ENCODE data around the gene PTPRN2. TPM values are rescaled to one million over a fixed set of nuclear protein-coding genes. Genes with fewer than 3 reads are reported as not detected.

The PTPRN2 gene
- polyA plus RNA-seq, 4 donors = 7.4 to 9.6 (median 8.8) TPM

DNA sequence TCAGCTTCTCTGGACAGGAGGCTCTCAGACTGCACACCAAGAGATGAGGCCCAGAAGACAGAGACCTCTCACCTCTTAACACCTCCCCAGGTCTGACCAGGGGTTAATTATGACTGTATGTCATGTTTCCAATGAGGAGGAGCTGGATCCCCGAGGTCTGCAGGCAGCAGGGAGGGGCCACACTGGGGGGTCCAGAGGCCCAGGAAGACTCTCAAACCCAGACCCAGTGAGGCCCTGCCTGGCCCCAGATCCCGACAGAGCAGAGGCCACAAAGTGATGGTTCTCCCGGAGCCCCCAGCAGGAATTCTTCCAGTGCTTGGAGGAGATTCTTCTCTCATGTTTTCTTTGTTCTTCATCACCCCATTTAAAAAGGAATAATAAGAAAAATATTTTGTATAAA, 28.8 kb downstream of the PTPRN2 start:
- DNase-seq (ENCODE audit: low read depth in 4 of 4, low spot score in 3 of 4) = no peak

DNA sequence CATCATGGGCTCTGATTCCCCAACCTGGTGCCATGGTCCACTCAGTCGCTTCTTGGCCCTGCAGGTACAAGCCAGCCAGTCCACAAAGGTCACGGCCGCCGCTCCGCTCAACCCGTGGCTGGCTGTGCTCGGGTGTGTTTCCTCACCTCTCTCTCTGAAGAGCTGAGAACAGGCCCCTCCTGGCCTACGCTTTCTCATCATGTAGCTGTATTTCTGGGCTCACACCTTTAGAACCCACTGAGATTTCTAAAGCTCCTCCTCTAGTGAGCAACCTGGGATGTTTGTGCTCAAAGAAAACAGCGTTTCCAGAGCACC, 30.2 kb downstream of the PTPRN2 start:
- DNase-seq (ENCODE audit: low read depth in 4 of 4, low spot score in 3 of 4) = no peak

DNA sequence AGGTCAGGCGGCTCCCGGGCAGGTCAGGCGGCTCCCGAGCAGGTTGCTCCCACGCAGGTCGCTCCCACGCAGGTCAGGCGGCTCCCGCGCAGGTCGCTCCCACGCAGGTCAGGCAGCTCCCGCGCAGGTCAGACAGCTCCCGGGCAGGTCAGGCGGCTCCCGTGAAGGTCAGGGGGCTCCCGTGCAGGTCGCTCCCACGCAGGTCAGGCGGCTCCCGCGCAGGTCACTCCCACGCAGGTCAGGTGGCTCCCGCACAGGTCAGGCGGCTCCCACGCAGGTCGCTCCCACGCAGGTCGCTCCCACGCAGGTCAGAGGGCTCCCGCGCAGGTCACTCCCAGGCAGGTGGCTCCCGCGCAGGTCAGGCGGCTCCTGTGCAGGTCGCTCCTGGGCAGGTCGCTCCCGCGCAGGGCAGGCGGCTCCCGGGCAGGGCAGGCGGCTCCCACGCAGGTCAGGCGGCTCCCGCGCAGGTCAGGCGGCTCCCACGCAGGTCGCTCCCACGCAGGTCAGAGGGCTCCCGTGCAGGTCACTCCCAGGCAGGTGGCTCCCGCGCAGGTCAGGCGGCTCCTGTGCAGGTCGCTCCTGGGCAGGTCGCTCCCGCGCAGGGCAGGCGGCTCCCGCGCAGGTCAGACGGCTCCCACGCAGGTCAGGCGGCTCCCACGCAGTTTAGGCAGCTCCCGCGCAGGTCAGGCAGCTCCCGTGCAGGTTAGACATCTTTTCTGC, 30.7 kb downstream of the PTPRN2 start:
- DNase-seq (ENCODE audit: low read depth in 4 of 4, low spot score in 3 of 4) = no peak

DNA sequence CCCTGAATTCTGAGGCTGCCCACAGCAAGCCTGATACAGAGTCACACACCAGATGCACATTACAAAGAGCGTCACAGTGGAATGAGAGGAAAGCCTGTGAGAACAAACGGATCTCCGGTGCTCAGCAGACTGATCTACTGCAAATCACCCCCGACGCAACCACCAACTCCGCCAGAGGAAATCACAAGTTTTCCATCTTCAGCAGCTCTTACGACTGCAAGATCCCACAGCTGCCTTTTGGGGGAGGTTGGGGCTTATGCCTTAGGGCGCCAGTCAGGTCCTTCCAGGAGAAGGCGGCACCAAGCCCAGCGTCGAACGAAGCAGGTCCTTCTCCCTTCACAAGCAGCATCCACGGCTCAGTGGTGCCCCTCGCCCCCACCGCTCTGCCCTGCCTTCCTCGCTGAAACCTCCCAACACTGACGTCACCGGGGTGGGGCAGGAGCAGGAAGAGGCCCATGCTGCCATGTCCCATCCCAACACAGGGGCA, 32.5 kb downstream of the PTPRN2 start:
- DNase-seq (ENCODE audit: low read depth in 4 of 4, low spot score in 3 of 4) = no peak

DNA sequence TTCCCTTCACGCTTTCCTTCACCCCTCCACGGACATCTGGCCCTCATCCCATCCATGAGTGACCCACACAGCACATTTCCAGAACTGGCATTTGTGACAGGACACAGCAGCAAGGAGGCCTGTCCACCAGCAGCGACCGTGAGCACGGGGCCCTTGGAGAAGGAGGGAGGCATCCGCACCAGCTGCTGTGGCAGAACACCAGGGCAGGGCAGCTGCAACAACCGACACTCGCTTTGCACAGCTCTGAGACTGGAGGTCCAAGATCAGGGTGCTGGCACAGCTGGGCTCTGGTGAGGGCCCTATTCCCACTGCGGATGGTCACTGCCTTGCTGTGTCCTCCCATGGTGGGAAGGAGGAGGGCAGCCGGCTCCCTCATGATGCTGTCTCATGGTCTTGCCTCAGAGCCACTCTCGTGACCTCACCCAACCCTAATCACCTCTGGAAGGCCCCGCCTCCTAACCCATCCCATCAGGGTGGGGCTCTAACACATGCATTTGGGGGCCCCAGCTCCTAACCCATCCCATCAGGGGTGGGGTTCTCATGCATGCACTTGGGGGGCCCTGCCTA, 36.7 kb downstream of the PTPRN2 start:
- DNase-seq (ENCODE audit: low read depth in 4 of 4, low spot score in 3 of 4) = no peak

DNA sequence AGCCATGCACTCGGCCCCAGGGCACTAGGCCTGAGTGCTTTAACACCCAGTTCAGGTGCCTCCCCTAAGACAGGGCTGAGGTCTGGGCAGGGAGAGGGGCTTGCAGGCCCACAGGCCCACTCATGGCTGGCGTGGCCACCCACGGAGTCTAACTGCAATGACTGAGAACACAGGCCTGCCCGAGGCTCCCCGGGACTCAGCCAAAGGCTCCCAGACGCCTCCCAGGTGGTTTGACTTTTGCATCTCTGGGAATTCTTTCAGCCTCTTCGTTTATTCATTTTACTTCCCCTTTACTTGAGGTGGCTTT, 37.3 kb downstream of the PTPRN2 start:
- DNase-seq (ENCODE audit: low read depth in 4 of 4, low spot score in 3 of 4) = no peak

DNA sequence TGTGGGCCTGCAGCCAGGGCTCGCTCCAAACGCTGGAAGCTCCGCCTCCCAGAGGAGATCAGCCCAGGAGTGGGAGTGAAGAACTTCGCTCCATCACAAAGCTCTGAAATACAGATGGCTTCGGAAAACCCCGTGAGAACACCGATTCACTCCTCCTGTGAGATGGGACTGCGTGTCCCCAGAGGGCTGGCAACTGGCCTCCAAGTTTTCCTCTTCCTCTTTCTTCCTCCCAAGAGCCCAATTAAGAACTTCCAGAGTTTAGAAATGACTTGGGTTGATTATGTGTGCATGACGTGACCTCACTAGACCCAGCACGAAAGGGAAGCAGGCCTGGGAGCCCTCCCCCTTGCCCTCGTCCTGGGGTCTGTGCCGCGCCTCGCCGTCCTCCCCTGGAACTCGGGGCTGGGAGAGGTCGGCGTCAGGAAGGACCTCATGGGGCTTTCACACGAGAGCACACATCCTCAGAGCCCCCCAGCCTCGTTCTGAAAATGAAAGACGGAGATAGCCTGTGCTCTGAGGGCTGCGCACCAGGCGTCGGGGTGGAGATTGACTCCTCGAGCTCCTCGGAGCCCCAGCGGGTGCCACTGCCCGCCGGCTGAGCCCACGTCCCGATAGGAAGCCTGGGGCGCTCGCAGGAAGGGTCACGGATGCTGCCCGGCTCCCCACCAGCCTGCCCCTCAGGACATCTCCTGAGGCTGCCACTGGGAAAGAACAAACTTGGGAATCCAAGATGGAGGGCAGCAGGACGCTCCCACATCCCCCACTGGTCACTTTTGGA, 37.8 kb downstream of the PTPRN2 start:
- DNase-seq (ENCODE audit: low read depth in 4 of 4, low spot score in 3 of 4) = peak in 3 of 4 donors; percentile 27 to 47 (median 28)

DNA sequence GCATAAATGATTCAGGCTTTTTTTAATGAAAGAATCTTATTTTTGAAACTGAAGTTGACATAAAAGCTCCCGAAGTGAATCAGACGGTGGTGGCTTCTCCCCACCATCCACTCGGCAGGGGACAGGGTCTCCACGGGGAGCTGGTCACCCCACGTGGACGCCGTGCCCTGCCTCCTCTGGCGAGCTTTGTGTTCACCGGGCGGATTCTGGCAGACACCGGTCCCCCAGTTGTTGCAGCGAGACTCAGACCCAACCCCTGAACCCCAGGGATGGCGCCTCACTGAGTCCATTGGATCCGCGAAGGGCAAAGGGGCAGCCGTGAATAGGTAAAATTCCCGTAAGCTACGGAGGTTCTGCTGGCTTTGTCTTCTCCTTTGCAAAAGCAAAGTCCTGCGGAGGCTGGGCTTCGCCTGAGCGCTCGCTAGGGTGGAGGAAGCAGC, 38.4 kb downstream of the PTPRN2 start:
- no peak for DNase-seq (ENCODE audit: low read depth in 4 of 4, low spot score in 3 of 4)

DNA sequence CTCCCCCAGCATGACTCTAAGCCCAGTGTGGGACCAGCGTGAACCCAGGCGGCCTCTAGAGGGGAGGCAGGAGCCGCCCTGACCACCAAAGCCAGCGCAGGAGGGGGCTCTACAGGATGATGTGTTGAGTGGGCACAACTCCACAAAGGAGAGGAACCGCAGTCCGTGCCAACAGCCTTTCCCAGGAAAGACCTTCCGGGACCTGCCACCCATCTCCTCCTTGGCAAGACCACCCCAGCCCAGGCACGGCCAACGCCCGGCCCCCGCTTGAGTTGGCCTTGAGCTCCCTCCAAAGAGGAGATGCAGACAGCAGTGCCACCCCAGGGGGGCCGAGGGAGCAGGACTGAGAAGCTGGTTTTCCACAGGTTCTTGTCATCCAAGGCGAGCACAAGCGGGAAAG, 38.9 kb downstream of the PTPRN2 start:
- no peak for DNase-seq (ENCODE audit: low read depth in 4 of 4, low spot score in 3 of 4)

DNA sequence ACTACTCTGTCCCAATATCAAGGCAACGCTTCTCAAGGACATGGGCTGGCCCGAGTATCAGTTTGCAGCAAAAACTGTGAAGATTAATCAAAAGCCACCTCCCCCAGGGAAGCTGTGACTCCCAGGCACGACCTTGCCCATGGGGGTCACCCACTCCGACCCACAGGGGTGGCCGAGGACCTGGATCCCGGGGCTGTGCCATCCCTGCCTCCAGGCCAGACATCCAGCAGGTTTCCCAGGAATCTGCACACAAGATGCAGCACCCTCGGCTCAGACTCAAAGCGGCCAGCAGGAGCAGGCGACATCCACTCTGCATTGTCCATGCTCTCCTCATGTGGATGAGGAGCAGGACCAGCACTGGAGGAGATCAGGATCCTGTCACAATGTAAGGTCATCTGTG, 39.8 kb downstream of the PTPRN2 start:
- DNase-seq (ENCODE audit: low read depth in 4 of 4, low spot score in 3 of 4) = no peak

DNA sequence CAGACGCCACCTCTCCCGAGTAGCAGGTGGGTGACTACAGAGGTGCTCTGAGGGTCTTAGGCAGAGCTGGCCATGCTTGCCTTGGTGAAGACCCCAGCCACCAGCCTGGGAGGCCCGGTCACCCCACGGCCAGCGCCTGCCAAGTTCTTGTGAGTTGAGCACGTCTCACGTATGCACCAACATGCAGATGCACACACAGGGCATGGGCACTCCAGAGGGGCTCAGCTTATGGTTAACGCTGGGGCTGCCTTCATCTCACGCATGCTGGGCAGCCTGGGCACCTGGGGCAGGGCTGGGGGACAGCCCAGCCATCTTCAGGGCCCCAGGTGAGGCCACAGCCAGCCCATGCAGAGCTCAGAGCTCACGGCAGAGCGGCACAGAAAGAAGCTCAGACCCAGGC, 41.0 kb downstream of the PTPRN2 start:
- no peak for DNase-seq (ENCODE audit: low read depth in 4 of 4, low spot score in 3 of 4)

DNA sequence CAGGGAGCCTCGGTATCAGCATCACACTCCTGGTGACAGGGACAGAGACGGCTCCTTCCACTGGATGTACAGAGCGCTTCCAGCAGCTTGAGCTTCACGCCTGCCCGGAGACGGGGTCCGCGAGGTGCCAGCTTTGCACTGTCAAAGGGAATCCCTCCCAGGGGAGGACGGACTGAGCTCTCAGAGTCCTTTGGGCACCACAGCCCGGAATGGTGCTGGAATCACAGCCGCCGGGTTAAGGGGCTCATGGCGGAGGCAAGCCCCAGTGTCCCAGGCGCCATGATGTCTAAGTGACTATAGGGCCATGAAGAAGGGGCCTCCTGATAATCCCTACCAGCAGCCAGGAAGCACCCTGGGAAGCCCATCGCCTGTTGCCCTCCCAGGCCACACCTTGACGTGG, 41.4 kb downstream of the PTPRN2 start:
- no peak for DNase-seq (ENCODE audit: low read depth in 4 of 4, low spot score in 3 of 4)

DNA sequence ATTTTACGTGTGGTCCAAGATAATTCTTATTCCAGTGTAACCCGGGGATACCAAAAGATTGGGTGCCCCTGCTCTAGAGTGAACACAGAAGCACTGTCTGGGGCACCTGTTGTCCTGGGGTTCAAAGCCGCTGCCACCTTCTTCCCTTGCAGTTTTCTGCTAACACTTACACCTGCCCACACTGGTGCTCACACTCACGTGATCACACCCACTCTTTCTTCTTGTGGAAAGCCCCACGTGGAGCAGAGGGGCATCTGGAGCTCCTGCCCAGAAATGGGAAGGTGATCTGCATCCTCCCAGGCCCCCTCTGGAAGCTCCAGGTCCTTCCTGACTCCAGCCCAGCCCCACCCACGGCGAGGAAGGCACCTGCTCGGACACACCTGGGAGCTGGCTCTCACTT, 42.9 kb downstream of the PTPRN2 start:
- no peak for DNase-seq (ENCODE audit: low read depth in 4 of 4, low spot score in 3 of 4)

DNA sequence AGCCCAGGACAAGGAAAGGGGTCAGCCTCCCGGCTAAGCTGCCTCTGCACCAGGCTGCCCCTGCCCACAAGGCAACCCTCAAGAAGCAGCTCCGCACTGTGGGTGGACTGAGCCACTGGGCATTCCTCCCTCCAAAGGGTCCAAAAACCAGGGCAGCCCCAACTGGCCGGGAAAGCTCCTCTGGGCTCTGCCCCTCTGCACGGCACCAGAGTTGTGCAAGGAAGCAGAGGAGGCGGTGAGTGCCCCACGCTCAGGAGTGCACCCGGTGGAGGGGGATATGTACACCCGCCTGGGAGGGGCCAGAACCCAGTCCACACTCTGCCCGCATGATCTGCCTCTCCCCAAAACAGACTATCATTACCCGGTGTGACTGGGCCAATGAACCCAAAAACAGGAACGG, 43.8 kb downstream of the PTPRN2 start:
- no peak for DNase-seq (ENCODE audit: low read depth in 4 of 4, low spot score in 3 of 4)

DNA sequence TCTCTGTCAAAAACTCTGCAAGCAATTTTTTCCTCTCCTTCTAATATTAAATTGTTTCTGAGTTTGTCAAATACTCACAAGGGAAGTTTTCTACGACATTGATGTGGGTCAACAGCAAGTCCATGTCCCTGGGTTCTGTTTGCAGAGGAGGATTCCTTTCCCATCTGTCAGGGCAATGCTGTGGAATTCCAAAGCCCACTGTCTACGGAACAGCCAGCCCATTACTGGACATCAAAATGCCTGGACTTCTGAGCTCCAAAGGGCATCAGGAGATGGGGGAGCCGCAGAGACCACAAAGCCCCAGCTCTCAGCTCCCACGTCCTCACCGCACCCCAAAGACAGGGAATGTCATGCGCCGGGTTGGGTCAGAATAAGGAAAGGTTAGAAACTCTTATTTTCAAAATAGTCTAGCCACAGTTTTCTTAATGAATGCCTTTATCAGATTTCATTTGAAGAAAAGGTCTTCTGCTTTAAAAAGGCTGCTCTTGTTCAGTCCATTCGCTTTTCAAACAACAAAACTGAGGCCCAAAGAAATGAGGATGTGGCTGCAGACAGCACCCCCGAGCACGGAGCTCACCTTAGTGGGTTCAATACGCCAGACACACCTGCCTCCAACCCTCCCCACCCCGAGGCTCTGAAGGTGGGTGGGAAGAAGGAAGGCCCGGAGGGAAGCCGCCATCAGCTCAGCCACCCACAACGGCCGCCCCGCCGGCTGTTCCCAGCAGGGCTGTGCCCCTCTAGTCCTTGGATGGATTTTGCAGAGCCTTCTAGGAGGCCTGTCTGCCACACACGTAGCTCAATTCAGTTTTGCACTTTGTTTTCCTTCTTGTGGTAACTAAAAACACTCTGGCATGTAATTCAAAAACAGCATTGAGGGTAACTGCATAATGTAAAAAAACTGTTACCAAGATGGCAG, 44.7 kb downstream of the PTPRN2 start:
- no peak for DNase-seq (ENCODE audit: low read depth in 4 of 4, low spot score in 3 of 4)

DNA sequence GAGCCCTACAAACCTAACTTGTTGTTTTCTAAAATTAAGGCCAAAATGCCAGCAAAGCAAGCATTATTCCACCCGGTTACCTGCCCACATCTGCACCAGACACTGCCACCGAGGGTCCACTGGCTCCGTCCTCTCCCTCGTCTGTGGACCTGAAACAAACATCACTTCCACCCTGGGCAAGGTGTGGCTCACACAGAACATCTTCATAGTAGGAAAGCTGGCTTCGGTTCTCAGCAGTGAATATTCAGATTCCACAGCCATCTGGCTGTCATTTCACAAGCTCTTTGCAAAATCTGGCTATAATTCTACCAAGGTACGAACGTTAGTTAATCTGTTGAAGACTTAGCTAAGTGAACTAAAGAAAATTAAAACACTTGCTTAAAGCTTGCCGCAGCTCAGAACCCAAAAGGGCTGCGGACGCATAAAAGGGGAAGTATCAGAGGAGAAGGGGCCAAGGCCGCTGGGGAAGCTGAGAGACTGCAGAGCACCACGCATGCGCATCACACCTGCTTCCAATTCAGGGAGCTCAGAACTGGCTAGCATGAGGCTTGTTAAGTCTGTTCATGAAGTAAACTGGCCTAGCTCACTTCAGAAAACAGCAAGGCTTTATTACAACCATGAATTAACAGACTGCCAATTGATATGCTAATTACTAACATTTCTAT, 46.1 kb downstream of the PTPRN2 start:
- no peak for DNase-seq (ENCODE audit: low read depth in 4 of 4, low spot score in 3 of 4)

DNA sequence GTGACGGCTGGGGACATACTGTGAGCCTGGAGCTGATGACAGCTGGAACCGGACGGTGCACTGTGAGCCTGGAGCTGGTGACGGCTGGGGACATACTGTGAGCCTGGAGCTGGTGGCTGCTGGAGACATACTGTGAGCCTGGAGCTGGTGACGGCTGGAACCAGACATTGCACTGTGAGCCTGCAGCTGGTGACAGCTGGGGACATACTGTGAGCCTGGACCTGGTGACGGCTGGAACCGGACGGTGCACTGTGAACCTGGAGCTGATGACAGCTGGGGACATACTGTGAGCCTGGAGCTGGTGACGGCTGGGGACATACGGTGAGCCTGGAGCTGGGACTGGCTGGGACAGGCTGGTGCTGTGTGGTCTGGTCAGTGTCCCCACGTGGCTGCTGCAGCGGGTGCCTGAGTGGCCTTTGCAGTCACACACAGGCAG, 47.9 kb downstream of the PTPRN2 start:
- DNase-seq (ENCODE audit: low read depth in 4 of 4, low spot score in 3 of 4) = no peak

DNA sequence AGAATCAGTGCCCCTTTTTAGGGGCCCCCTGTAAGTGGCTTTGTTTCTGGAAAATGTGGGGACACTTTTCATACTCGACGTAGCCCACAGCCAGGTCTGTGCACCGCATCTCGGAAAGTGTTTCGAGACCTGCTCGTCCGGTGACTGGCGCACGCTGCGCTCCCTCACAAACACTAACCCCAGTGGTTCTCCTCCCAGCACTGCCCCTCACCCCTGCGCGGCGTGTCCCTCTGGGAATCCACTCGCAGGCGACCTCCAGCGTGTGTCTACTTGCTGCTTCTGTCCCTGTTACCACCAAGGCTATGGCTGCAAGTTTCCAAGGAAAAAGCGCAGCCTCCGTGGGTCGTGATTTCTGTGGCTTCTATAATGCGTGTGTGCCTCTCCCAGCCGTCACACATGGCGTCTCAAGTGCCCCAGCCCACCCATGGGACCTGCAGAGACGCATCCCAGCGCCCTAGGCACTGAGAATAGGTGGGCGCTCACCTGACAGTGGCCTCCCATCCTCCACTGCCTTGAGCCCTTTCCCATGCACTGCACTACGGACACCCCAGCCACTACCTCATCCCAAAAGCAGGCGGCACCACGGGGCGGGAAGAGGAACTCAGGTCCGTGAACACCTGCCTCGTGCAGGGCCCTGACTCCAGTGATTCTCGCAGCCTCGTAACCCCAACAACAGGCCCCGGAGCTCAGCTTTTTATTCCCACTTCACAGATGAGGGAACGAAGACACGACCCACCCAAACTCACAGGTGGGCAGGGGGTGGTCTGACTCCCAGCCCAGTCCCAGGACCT, 49.3 kb downstream of the PTPRN2 start:
- DNase-seq (ENCODE audit: low read depth in 4 of 4, low spot score in 3 of 4) = no peak

DNA sequence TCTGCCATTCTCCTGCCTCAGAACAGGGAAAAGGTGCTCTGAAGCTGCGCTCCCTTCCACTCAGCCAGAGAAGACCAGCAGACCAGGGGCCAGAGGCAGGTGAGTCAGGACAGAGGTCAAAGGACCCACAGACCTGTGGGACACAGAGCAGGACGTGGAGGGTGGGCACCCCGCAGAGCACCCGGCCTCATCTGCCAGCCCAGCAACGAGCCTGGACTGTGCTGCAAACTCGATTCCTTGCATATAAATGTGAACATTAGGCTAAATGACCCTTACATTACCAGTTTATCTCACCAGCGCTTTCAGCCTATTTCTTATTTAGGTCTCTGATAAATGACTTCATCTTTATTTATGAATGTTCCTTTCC, 50.1 kb downstream of the PTPRN2 start:
- no peak for DNase-seq (ENCODE audit: low read depth in 4 of 4, low spot score in 3 of 4)

All from right renal pelvis (tissue), 4 donors.